Osteocyte (in vitro differentiated cells): ENCODE measurements around the gene EPHB6. TPM values are rescaled to one million over a fixed set of nuclear protein-coding genes. Genes with fewer than 3 reads are reported as not detected.

ENCODE experiments used
- DNase-seq: peaks from one replicate; pipeline ENCODE4 v3.0.0; 2021; ENCODE audit warnings: mixed read lengths; ENCODE audit not compliant: unreplicated experiment; ENCODE audit errors: extremely low spot score
- H3K27ac Mint-ChIP-seq: one replicate; pipeline ENCODE4 v1.8.0; 2021; ENCODE audit warnings: mild to moderate bottlenecking, mixed read lengths; ENCODE audit not compliant: unreplicated experiment
- H3K27me3 Mint-ChIP-seq: one replicate; pipeline ENCODE4 v1.8.0; 2021; ENCODE audit warnings: mixed read lengths; ENCODE audit not compliant: unreplicated experiment
- H3K36me3 Mint-ChIP-seq: one replicate; pipeline ENCODE4 v1.8.0; 2021; ENCODE audit warnings: mixed read lengths; ENCODE audit not compliant: unreplicated experiment
- H3K4me1 Mint-ChIP-seq: one replicate; pipeline ENCODE4 v1.8.0; 2021; ENCODE audit warnings: mixed read lengths; ENCODE audit not compliant: unreplicated experiment
- H3K4me3 Mint-ChIP-seq: one replicate; pipeline ENCODE4 v1.8.0; 2021; ENCODE audit warnings: mild to moderate bottlenecking, moderate library complexity, mixed read lengths; ENCODE audit not compliant: unreplicated experiment
- H3K9me3 Mint-ChIP-seq: one replicate; pipeline ENCODE4 v1.8.0; 2021; ENCODE audit warnings: mixed read lengths; ENCODE audit not compliant: unreplicated experiment
- total RNA-seq: library from RNA; stranded (reverse); gene quantifications from 2 replicates; pipeline ENCODE4 v1.2.1, GENCODE V29; 2021
- TF ChIP-seq, protein P1 (sequence below): fragments of 200-600 bp; sonication (generic); IDR thresholded peaks from 2 replicates; pipeline ENCODE4 v1.5.0; 2021; ENCODE audit warnings: antibody characterized with exemption, mild to moderate bottlenecking, moderate library complexity

Gene EPHB6
- total RNA-seq, 1 donor from 2014 or later: 13.7 TPM

- Mint-ChIP-seq H3K9me3 (no peaks in the 10 kb centered on the region), H3K27ac (no peak overlapping the region), H3K27me3 (peaks cover 12% of the 10 kb centered on the region), H3K36me3 (no peaks in the 10 kb centered on the region), H3K4me3 (no peak overlapping the region), H3K4me1 (no peaks in the 10 kb centered on the region)
- no peak for DNase-seq
- TF ChIP-seq, protein P1, sequence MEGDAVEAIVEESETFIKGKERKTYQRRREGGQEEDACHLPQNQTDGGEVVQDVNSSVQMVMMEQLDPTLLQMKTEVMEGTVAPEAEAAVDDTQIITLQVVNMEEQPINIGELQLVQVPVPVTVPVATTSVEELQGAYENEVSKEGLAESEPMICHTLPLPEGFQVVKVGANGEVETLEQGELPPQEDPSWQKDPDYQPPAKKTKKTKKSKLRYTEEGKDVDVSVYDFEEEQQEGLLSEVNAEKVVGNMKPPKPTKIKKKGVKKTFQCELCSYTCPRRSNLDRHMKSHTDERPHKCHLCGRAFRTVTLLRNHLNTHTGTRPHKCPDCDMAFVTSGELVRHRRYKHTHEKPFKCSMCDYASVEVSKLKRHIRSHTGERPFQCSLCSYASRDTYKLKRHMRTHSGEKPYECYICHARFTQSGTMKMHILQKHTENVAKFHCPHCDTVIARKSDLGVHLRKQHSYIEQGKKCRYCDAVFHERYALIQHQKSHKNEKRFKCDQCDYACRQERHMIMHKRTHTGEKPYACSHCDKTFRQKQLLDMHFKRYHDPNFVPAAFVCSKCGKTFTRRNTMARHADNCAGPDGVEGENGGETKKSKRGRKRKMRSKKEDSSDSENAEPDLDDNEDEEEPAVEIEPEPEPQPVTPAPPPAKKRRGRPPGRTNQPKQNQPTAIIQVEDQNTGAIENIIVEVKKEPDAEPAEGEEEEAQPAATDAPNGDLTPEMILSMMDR: no peak
Measured at GRCh38 chr7:142898377-142899170, 43.7 kb downstream of the EPHB6 start.

GRCh38 chr7:142899661-142900060 is 44.8 kb downstream of the EPHB6 start:
- TF ChIP-seq, protein P1: no peak
- Mint-ChIP-seq H3K4me3 (no peak overlapping the region), H3K9me3 (no peaks in the 10 kb centered on the region), H3K27ac (no peak overlapping the region), H3K36me3 (no peaks in the 10 kb centered on the region), H3K4me1 (no peaks in the 10 kb centered on the region), H3K27me3 (peaks cover 12% of the 10 kb centered on the region)
- DNase-seq: no peak

DNA sequence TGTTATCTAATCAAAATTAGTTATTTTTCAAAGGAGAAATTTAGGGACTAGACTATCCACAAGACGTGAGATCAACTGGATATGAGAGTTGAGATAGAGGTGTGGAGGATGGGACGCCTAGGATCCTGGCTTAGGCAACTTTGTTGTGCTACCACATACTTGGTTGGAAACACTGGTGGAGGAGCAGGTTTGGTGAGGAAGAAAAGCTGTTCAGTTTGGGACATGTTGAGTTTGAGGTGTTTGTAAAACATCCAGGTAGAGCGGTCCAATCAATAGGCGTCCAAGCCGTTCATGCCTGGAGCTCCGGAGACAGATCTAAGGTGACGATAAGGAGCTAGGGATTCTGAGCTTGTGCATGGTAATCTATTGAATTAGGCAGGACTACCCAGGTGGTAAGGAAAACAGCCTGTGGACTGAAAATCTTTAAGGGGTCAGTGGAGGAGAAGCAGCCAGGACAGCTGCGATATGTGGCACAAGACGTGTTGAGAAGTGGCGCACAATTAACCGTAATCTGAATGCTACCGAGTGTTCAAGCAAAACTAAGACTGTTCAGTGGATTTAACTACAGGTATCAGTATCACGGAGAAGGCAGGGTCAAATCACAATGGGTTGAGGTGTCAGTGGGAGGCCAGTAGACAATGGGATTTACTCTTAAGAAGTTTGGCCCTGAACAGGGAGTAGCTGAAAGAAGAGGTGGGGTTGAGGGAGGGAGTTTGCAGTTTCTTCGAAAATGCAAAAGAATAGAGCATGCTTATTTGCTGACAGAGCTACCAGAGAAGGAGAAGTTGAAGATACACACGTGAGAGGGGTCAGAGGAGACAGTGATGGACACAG is 46.8 kb downstream of the EPHB6 start:
- Mint-ChIP-seq H3K4me3 (no peak overlapping the region), H3K9me3 (peaks cover 4% of the 10 kb centered on the region), H3K36me3 (no peaks in the 10 kb centered on the region), H3K27me3 (peaks cover 8% of the 10 kb centered on the region), H3K4me1 (no peaks in the 10 kb centered on the region), H3K27ac (no peak overlapping the region)
- TF ChIP-seq, protein P1: no peak
- no peak for DNase-seq

DNA sequence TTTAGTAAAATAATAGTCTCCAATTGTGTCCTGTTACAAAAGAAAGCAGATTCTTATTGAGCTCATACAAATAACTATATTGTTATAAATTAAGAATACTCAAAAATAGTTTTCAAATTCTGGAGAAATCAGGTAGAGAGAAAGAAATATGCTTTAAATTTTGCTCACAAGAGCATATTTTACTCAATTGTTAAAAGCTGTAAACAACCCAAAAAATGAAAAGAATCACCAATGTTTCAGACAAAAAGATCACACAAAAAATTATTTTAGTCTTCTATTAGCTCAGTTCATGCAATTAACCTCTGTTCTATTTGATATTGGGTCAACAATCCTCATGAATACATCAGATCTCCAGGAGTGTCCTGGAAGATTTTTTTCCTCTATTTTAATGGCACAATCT is 49.3 kb downstream of the EPHB6 start:
- no peak overlapping the region for H3K27ac Mint-ChIP-seq
- H3K36me3 Mint-ChIP-seq: no peaks in the 10 kb centered on the region

More for the DNA sequence above, 49.3 kb downstream of the EPHB6 start:
- DNase-seq: no peak
- Mint-ChIP-seq H3K9me3 (peaks cover 4% of the 10 kb centered on the region), H3K4me1 (no peaks in the 10 kb centered on the region), H3K4me3 (no peak overlapping the region), H3K27me3 (peaks cover 8% of the 10 kb centered on the region)
- TF ChIP-seq, protein P1: no peak
